GM19395 (cell line): ENCODE data around the gene SSPN.

Source experiments
- ATAC-seq: cut with Tn5 transposase; IDR thresholded peaks from one replicate; pipeline ENCODE4 v1.9.1; 2021; ENCODE audit warnings: mild to moderate bottlenecking, moderate library complexity; ENCODE audit not compliant: unreplicated experiment

SSPN gene

DNA sequence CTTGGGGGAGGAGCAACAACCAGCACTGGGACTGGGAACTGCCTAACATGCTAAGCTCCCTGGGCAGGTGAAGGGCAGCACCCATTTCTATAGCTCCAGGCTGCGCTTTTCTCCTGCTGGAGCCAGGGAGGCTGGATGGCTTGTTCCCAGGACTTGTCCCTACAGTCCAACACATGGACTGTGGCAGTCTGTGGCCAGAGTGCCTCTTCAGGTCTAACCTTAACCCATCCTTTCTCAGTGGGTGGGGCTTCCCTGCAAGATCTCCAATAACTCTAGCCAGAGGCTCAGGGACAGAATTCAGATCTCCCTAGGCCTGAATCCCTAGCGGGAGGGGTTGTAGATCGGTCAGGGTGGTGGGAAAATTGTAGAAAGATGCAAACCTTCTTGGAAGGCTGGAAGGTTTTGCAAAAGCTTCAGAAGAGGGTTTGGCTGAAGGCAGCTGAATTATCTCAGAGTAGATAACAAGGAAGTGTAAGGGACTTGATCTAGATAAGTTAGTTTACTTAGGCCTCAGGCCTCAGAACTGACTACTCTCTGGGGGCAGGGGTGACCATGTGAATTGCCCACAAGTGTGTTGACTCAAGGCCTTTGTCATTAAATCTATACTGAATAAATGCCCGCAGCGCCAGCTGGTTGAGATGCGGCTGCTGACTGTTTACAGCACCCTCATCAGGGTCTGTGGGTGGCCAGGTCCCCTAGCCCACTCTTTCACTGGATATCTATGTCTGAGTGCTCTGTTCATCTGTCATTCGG lies 60.7 kb downstream of the SSPN start:
- ATAC-seq = no peak

DNA sequence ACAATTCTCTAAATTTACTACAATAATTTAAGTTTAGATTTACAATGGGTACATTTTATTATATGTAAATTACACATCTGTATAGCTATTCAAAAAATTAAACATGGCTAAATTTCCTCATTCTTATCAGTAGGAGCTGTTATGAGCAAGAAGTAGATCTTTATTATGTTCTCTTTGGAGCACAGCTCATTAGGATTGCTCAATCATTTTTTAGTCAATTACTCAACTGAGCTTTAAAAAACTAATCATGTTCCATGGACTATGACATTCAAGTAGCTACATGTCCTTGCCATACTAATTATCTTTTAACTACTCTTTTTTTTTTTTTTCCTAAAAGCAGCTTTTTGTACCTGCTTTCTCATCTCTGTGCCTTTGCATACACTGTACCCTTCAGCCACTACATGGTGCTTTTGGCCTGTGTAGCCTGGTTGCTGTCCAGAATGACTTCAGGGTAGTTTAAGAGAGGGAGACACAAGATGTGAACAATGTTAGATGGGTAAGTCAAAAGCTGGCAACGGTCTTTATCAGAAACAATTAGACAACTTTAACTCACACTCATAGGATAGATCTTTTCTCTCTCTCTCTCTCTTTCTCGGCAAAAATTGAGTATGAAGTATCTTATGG lies 69.0 kb downstream of the SSPN start:
- no peak for ATAC-seq

DNA sequence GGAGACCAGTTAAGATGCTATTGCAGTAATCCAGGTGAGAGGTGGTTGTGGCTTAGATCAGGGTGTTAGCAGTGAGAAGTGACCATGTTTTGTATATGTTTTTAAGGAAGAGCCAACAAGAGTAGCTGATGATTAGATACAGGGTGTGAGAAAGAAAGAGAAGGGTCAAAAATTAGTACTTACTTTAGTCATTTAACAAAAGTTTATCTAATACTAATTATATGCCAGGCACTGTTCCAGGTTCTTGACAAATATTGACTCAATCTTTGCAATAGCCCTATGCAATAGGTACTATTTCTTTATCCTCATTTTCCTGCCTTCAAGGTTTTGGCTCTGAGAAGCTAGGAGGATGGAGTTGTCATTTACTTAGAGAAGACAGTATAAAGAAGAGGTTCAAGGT lies 70.2 kb downstream of the SSPN start:
- no peak for ATAC-seq

DNA sequence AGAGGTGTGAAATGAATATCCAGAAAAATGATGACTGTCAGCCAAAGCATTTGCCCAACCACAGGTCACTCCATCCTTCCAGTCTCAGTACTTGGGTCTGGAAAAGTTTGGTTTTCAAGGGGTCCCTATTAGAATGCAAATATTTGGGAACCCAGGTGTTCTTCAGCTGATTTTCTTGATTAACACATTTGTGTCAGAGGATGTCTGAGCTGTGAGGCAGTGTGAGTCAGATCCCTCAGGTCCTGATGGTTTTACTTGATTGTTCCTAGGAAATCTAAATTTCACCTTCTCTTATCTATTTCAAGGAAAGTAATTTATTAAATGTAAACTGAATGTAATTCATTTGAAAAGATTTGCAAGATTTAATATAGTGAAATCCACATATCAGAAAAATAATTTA lies 71.5 kb downstream of the SSPN start:
- no peak for ATAC-seq

DNA sequence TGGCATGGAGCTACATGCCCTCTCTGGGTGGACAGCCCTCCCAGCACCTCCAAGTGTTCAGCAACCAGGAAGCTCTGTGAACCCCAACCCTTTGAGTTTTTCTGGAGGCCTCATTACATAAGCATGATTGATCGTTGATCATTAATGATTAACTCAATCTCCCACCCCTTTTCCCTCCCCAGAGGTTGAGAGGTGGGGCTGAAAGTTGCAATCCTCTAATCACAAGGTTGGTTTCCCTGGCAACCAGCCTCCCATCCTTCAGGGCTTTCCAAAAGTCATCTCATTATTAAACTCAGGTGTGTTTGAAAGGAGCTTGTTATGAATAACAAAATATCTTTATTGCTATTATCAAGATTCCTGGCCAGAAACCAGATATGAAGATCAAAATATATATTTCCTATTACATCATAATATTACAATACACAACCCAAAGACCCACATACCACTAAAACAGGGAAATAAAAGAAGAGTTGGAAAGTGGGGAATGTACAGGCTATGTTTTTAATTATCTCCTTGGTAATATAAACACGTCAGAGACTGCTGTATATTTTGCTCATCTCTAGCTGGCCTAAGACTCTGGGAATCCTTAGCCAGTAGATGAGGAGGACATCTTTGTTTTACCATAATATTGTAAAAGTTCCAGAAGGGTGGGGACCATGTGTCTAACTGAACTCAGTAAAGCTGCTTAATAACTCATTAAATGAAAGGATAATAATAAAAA lies 73.6 kb downstream of the SSPN start:
- ATAC-seq = no peak

DNA sequence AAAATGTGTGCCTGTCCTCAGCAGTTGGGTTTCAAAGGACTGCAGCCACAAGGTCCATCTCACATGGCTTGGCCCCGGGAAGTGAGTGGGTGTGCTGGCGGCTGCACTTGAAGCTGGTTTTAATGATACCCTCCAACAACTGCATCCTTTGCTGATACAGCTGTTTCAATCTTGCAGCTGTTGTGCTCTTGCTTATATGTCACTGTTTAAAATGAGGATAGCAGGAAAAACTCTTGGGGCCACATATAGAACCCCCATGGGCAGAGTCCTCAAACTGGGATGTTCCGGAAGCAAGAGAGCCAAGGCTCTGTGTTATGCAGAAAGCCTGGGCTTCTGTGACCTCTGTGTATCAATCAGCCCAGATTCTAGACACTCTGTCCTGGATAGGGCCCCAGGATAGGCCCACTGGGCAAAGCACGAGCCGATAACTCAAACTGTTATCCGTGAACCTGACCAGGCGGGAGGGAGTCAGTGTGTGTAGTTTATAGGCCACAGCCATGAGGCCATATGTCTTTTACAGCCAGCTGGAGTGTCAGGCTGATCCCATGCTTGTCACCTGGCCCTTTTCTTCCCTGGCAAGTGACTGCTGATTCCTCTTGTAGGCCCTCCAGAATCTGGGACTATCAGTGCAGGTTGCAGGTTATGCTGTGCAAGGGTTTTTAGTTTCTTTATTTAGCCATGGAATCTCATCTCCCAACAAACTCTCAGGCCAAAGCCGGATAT lies 74.3 kb downstream of the SSPN start:
- no peak for ATAC-seq

DNA sequence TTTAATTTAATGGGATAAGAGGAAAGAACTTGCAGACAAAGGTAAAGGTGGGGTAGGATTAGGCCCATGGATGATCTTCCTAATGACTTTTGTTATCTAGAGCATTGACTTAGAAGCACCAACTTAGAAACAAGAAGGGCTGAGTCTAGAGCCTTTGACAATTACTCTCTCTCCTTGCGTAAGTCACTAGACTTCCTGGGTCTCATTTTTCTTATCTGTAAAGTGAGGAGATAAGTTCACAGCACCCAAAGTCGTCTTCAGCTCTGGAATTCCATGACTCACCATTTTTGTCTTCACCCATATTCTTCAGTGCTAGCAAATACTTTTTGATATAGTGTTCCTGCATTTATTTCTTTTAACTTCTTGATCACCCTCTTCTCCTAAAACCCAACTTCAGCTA lies 75.7 kb downstream of the SSPN start:
- no peak for ATAC-seq

DNA sequence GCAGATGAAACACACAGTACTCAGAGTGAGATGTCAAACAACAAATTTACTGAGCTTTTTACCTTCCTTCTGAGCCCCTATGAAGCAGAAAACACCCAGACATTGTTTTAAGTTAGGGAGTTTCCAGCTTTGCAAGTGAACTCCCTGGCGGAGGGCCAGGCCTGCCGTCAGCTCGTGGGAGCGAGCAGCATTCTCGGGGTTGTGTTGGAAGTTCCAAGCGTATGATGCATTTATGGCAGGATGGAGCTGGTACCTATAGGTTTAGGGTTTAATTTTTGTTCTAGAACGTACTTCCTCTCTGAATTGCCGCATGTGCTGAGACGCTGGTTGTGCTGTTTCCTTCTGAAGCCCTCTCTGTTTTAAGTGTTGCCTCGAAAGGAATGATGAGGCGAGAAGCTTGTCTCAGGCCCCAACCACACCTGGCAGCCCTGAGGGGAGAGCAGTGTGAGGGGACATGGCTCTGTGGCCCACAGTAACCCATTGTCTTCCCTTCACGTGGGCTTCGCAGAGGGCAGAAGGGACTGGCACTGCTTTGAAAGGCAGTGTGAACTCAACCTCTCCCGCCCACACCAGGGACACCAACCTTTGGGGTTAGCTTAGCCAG lies 76.6 kb downstream of the SSPN start:
- ATAC-seq = no peak

DNA sequence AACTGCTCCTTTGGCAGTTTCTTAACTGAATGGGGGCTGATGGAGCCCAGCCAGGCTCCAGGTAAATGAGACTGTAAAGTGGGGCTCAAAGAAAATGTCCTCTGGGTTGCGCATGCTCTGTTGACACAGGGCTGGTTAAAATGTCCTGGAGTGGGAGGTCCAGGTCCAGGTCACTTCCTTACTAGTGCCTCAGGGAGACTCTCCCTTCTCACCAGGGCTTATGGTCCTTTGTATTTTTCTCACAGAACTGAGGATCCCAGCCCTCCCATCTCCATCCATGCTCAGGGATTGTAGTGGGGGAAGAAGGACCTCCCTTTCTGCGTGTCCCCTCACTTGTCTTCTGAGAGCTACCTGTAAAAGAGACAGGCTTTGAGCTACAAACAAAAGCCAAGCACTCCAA lies 77.5 kb downstream of the SSPN start:
- ATAC-seq = no peak

DNA sequence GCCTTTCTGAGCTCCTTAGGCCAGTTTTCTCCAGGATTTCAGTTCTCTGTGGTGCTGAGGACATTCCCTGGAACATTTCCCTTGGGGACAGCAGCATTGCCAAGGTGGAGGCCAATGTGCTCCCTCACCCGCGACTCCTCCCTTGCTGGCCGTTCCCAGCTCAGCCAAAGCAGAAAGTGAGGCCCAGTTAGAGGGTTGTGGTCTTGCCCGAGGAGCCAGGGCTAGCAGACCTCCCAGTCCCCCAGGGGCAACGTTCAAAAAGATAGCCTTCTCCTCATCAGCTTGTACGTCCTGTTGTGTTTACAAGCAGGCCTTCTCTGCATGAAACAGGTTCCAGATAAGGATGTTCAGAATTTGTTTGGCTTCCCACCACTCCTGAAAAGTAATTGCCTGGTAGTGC lies 78.4 kb downstream of the SSPN start:
- ATAC-seq = no peak

DNA sequence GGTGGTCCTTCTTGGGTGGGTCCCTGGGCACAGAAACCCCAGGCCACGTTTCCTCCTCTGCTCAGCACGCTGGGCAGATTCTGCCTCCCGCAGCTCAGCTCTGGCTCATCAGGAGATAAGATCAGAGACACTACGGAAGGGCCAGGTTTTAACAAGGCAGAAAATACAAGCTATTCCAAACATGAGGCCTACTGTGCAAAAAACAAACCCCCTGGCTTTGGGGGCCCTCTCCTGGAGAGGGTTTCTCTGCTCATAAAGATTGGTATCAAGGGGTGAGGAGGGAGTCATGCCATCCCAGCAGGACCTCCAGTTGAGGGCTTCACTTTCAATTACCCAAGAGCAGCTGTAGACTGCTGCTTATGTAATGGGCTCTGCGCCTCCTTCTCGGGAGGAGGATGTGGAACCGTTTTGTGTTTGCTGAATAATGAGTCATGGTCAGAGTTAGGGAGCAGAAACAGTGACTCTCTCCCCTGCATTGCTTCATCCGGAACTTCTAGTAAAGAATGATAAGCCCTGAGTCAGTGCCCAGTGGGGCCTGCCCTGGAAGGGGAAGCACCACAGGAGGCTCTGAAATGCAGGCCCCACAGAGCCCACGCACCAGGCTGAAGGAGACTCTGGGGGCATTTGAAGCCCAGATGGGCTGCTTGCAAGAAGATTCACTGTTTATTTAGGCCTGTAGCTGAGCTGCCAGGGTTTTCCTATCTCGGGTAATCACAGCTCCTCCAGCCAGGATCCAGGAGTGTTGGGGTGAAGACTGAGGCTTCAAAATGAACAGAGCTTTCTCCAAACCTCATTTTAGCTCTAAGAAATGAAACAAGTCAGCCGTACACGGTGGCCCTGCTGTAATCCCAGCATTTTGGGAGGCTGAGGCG lies 79.3 kb downstream of the SSPN start:
- ATAC-seq = peak; percentile 93

DNA sequence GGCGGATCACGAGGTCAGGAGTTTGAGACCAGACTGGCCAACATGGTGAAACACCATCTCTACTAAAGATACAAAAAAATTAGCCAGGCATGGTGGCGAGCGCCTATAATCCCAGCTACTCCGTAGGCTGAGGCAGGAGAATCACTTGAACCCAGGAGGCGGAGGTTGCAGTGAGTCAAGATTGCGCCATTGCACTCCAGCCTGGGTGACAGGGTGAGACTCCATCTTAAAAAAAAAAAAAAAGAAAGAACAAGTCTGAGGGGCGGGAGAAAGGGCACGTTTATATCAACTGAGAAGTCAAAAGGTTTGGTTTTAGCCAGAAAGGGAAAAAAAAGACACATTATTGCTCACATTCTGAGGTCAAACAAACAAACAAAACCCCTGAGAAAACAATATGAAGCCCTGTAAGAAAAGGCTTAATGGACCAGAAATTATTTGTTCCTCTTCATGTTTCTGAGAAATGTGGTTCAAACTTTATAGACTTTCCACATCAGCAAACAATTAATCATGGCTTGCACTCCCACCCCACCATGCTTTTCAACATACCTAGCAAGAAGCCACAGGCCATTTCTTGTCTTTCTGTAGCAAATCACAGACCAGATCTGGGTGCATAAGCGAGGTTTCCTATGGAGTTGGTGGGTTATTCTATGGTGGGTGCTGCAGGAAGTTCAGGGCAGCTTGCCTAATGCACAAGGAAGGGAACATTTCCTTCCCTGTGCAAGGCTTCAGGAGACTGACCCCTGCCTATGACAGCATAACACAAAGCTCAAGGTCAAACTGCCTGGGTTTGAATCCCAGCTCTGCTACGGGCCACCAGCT lies 80.1 kb downstream of the SSPN start:
- ATAC-seq = no peak

DNA sequence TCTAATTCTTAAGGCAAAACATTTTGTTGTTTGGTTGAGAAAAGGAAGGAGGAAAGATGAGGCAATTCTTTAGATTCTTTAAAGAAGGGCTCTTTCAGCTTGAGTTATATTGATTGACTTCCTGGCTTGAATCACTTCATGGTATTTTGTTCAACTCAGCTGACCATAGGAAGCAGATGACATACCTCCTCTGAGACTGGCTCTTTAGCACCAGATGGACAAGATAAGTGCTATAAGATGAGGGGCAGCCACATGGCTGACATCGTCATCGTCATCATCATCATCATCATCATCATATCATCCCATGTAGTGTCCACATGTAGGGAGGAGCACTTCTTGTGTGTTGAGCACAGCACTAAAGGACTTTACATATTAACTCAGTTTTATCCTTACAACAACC lies 81.3 kb downstream of the SSPN start:
- ATAC-seq = no peak

DNA sequence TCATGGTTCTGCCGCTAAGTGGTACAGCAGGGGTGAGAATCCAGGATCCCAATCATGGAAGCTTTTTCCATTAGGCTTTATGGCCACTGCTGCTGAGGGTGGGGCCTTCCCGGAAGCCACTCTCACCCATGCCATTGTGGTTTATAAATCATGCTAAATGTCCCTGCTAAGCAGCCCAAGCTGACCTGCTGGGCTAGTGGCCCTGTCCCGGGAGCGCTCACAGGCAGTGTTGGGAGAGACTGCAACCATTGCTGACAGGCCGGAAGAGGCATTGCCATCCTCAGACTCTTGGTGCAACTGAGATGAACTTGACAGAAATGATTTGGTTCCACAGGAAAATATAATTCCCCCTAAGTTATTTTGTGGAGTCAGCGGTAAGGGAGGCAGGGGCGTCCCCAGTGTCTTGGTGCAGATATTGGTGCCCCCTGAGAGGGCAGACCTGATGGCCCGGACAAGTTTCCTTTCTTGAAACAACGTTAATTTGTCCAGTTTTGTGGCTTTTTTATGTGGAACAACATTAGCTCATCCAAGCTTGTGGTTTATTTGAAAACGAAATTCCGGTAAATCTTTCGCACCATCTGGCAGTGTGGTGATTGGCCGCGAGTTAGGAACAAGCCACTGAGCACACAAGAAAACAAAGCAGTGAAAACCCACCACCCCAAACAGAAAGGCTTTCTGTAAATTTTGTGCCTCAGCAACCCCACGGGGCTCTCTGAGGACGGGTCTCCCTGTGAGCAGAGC lies 82.3 kb downstream of the SSPN start:
- ATAC-seq = no peak

DNA sequence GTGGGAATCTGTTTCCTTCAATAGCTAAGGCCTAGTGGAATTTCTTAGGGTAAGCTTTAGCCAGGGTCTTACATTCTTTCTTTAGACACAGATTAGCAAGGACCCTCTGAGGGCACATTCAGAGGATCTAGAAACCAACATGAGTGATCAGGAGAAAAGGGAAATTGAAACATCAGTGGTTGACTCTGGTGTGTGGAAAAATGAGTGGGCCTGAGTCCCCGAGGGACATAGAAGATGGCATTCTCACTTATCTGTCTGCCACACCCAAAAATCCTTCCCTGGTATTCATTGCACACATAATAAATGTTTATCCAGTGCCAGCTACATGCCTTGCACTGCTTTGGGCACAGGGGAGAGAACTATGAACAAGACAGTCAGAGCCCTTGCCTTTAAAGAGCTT lies 82.9 kb downstream of the SSPN start:
- ATAC-seq = no peak

DNA sequence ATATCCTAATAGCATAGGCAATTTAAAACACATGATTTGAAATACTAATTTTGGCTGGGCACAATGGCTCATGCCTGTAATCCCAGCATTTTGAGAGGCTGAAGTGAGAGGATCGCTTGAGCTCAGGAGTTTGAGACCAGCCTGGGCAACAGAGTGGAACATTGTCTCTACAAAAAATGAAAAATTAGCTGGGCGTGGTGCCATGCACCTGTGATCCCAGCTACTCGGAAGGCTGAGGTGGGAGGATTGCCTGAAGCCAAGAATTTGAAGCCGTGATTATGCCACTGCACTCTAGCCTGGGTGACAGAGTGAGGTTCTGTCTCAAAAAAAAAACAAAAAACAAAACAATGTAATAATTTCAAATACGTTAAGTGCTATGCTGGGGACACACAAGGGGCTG lies 83.3 kb downstream of the SSPN start:
- ATAC-seq = no peak

DNA sequence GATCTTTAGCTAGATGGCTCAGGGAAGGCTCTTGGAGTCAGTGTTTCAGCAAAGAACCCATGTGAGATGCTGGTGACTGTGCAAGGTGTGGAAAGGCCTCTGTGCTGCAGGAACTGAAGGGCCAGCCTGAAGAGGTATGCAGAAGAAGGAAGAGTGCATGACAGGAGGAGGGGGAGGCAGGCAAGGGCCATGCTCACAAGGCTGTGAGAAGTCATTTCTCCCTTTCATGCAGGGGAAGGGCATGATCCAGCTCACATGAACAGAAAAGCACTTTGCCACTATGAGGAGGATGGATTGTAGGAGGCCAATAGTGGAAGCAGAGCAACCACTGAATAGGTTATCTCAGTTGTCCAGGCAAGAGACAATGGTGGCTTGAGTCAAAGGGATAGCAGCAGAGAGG lies 83.7 kb downstream of the SSPN start:
- no peak for ATAC-seq

DNA sequence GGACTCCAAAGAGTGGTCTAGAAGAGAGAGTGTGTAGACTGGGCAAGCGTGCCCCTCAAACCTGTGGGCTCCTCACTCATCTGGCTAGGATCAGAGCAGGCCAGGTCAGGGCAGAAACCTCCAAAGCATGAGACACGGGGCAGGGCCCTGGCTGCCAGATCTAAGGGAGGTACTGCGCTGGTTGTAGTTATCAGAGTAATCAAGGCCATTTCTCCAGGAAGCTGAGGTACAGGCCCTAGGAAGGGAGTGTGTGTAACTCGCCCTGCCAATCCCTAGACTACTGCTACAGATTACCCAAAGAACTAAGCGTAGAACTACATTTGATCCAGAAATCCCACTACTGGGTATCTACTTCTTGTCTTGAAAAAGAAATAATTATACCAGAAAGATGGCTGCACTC lies 84.5 kb downstream of the SSPN start:
- no peak for ATAC-seq

DNA sequence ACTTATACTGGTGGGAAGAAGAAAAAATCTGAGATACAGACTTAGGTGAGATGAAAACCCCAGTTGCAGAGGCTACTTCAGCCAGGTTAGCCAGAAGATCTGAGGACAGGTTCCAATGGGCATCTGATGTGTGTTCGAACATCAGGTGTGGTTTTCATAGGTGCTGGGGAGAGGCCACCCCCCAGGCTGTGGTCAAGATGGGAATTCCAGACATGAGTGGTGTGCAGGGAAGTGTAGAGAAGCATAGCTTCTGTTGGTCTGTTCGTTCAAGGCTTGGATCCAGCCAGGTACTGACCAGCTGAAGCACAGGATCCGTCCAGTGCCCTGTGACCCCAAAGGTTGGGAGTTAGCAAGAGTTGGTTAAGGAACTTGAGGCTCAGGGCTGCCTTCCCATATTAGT lies 85.5 kb downstream of the SSPN start:
- ATAC-seq = no peak
